Kidney epithelial cell (primary cell): ENCODE measurements around the gene FHL3. TPM values are rescaled to one million over a fixed set of nuclear protein-coding genes. Genes with fewer than 3 reads are reported as not detected.

ENCODE experiments used
- DNase-seq: peaks from one replicate; pipeline ENCODE4 v3.0.0-alpha.2; 2010; ENCODE audit warnings: low read depth
- H3K27me3 ChIP-seq: 2 replicates; pipeline ENCODE4 v1.6.0; 2011; ENCODE audit warnings: low read length; ENCODE audit not compliant: control insufficient read depth, insufficient read depth
- H3K36me3 ChIP-seq: 2 replicates; pipeline ENCODE4 v1.5.1; 2011; ENCODE audit warnings: low read length; ENCODE audit not compliant: control insufficient read depth, insufficient read depth
- H3K4me3 ChIP-seq: 2 replicates; pipeline ENCODE4 v1.5.1; 2011; ENCODE audit warnings: low read depth, mild to moderate bottlenecking, control low read depth, low read length
- CTCF ChIP-seq: IDR thresholded peaks from 2 replicates; pipeline ENCODE4 v1.5.1; 2011; ENCODE audit warnings: mild to moderate bottlenecking, moderate library complexity, low read length, control low read depth, inconsistent platforms; ENCODE audit not compliant: insufficient read depth, poor library complexity, severe bottlenecking
- total RNA-seq: library from RNA; depleted of rRNA; stranded (reverse); fragments of >200 nt; gene quantifications from 2 replicates; pipeline ENCODE4 v1.2.3, GENCODE V29; 2015

FHL3 gene
- total RNA-seq, 1 donor from 2014 or later = 40.8 TPM

GRCh38 chr1:37997256-37998088 lies 7.8 kb downstream of the FHL3 start:
- no peak for DNase-seq
- Histone ChIP-seq H3K4me3 (no peak overlapping the region), H3K27me3 (no peaks in the 10 kb centered on the region), H3K36me3 (peaks cover 2% of the 10 kb centered on the region)
- TF ChIP-seq CTCF = no peak

- TF ChIP-seq CTCF = no peak
- H3K4me3 ChIP-seq = peak overlapping the region; percentile 31
- H3K27me3 ChIP-seq = no peaks in the 10 kb centered on the region
- no peak for DNase-seq
- peaks cover 2% of the 10 kb centered on the region for H3K36me3 ChIP-seq
These were observed 9.5 kb downstream of the FHL3 start for GRCh38 chr1:37995751-37996345.

DNA sequence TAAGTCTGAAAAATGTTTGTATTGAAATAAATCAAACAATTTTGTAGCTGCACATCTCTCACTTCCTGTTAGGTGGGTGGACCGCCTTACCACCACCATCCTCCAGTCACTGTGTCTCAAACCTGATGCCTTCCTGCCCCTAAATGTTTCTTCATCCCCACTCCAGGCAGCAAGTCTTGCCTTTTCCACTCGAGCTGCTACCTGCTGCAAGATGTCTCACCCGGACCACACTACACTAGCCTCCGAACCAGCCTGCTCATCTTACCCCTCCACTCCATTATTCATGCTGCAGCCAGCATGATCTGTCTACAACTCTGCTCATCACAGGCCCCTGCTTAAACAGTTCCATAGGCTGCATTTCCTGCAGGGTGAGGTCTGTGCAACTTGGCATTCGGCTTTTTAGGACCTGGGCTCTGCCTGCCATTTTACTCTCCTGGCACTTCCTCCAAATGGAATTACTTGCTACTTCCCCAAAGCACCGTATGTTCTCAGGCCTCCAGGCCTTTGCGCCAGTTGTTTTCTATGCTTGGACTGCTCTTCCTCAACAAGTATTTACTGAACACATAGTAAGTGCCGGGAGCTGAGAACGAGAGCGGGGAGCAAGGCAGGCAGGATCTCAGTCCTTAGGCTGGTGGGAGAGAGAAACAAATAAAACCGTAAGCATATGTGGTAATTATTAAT lies 10.3 kb downstream of the FHL3 start:
- DNase-seq = no peak
- Histone ChIP-seq H3K4me3 (no peak overlapping the region), H3K27me3 (no peaks in the 10 kb centered on the region), H3K36me3 (peaks cover 2% of the 10 kb centered on the region)
- TF ChIP-seq CTCF = no peak

DNA sequence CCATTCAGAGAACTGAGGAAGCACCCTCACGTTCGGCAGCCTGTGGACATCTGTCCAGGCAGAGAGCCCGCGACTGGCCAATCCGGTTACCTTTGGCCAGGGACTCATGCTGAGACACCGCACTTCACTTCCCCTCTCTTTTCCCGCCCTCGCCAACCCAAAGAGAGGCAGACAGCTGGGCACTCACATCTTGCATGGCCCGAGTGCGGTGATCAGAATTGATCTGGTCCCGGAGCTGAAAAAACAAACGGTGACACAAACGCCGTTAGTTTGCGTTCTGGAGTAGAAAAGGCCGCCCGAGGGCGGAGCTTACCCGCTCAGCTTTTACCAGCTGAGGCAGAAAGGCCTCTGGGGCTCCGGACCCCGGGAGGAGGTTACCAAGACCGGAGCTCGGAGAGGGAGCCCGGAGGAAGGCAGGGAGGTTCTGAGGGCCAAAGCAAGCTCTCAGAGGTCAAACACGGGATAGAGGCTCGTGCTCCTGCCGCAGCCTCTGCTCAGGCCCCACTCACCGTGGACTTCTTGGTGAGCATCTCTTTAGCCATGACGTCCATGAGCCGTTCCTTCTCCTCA lies 15.9 kb downstream of the FHL3 start:
- no peak for TF ChIP-seq CTCF
- Histone ChIP-seq H3K4me3 (peak overlapping the region; percentile 68), H3K36me3 (peaks cover 1% of the 10 kb centered on the region), H3K27me3 (no peaks in the 10 kb centered on the region)
- no peak for DNase-seq

- Histone ChIP-seq H3K4me3 (no peak overlapping the region), H3K27me3 (no peaks in the 10 kb centered on the region), H3K36me3 (peaks cover 1% of the 10 kb centered on the region)
- no peak for DNase-seq
- no peak for TF ChIP-seq CTCF
These were observed 17.6 kb downstream of the FHL3 start for GRCh38 chr1:37987679-37988078.
